22Rv1 (cell line): ENCODE results near the gene FOCAD.

Experiments used
- ZFX ChIP-seq: fragments of 450-650 bp; IDR thresholded peaks from 2 replicates; pipeline ENCODE4 v1.6.1; 2017; ENCODE audit warnings: antibody characterized with exemption, borderline replicate concordance
- TF ChIP-seq, protein P1 (sequence below): fragments of 450-650 bp; IDR thresholded peaks from 2 replicates; pipeline ENCODE4 v1.5.1; 2017; ENCODE audit warnings: mild to moderate bottlenecking

DNA sequence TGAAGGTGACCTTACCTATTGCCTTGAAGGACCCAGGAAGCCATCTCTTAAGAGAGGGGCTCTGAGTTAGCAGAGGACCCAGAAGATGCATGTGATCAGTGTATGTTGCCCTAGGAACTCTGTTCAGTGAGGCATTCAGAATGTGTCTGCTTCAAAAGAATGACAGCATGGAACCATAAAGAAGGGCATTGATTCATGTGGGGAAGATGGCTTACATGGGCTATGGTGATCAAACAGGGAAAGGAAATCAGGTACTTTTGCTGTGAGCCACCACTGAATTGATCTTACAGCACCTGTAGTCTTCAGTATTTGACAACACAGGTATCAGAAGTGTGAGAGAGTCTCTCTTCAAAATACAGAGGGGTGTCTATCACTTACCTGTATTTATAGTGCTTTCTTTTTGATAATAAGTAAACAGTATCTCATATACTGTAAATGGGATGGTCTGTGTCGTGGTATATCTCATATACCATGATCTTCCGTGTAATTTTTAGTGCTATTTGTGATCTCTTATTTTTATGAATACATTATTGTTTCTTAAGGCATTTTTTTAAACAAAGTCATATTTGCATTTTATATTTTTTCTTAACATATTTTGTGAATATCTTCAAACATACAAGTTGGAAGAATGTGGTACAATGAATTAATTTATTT lies 57.0 kb downstream of the FOCAD start:
- TF ChIP-seq, protein P1, sequence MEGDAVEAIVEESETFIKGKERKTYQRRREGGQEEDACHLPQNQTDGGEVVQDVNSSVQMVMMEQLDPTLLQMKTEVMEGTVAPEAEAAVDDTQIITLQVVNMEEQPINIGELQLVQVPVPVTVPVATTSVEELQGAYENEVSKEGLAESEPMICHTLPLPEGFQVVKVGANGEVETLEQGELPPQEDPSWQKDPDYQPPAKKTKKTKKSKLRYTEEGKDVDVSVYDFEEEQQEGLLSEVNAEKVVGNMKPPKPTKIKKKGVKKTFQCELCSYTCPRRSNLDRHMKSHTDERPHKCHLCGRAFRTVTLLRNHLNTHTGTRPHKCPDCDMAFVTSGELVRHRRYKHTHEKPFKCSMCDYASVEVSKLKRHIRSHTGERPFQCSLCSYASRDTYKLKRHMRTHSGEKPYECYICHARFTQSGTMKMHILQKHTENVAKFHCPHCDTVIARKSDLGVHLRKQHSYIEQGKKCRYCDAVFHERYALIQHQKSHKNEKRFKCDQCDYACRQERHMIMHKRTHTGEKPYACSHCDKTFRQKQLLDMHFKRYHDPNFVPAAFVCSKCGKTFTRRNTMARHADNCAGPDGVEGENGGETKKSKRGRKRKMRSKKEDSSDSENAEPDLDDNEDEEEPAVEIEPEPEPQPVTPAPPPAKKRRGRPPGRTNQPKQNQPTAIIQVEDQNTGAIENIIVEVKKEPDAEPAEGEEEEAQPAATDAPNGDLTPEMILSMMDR = no peak
- TF ChIP-seq ZFX = no peak
